HepG2 (cell line): ENCODE results near the gene HPCAL1. TPM values are rescaled to one million over a fixed set of nuclear protein-coding genes. Genes with fewer than 3 reads are reported as not detected.
A peak's percentile ranks its signal among the peaks of the same experiment; 100 is the strongest.

ENCODE experiments used
- DNMT3B ChIP-seq: conservative IDR thresholded peaks from 2 replicates; pipeline ENCODE4 v1.6.1; 2016; ENCODE audit warnings: missing biosample characterization, control low read depth
- EED ChIP-seq: sonication (generic); formaldehyde crosslinking; IDR thresholded peaks from 2 replicates; pipeline ENCODE4 v1.5.0; 2020; ENCODE audit warnings: mild to moderate bottlenecking, missing genetic modification reagents
- EZH2 ChIP-seq: conservative IDR thresholded peaks from 2 replicates; pipeline ENCODE4 v1.6.1; 2012; ENCODE audit warnings: mild to moderate bottlenecking, low read depth, low read length, moderate library complexity
- FOXM1 ChIP-seq: sonication (generic); formaldehyde crosslinking; IDR thresholded peaks from 2 replicates; pipeline ENCODE4 v1.5.0; 2020; ENCODE audit warnings: missing genetic modification reagents
- GFI1 ChIP-seq: sonication (generic); formaldehyde crosslinking; IDR thresholded peaks from 2 replicates; pipeline ENCODE4 v1.5.0; 2020; ENCODE audit warnings: missing genetic modification reagents, mild to moderate bottlenecking, borderline replicate concordance
- HDAC2 ChIP-seq: sonication (generic); formaldehyde crosslinking; IDR thresholded peaks from 2 replicates; pipeline ENCODE4 v1.4.0; 2020; ENCODE audit warnings: missing genetic modification reagents
- MIER3 ChIP-seq: IDR thresholded peaks from 2 replicates; pipeline ENCODE4 v1.6.1; 2016; ENCODE audit warnings: missing compliant biosample characterization, borderline replicate concordance
- MZF1 ChIP-seq: sonication (generic); formaldehyde crosslinking; IDR thresholded peaks from 2 replicates; pipeline ENCODE4 v1.8.1; 2023; ENCODE audit warnings: mild to moderate bottlenecking, missing genetic modification reagents, borderline replicate concordance
- RCOR2 ChIP-seq: IDR thresholded peaks from 2 replicates; pipeline ENCODE4 v1.6.1; 2016; ENCODE audit warnings: missing biosample characterization, missing genetic modification reagents
- THYN1 ChIP-seq: sonication (generic); formaldehyde crosslinking; IDR thresholded peaks from 2 replicates; pipeline ENCODE4 v1.8.1; 2023; ENCODE audit warnings: low read depth, mild to moderate bottlenecking, moderate library complexity, missing genetic modification reagents, borderline replicate concordance
- ZNF333 ChIP-seq: sonication (generic); formaldehyde crosslinking; IDR thresholded peaks from 2 replicates; pipeline ENCODE4 v1.4.0; 2020; ENCODE audit warnings: mild to moderate bottlenecking, missing genetic modification reagents, borderline replicate concordance
- ZNF672 ChIP-seq: sonication (generic); formaldehyde crosslinking; IDR thresholded peaks from 2 replicates; pipeline ENCODE4 v1.8.1; 2022; ENCODE audit warnings: missing genetic modification reagents
- polyA plus RNA-seq, 8 experiments: library from polyadenylated mRNA; depleted of rRNA in 3 of 8; stranded (reverse) in 7 of 8; unstranded in 1 of 8; fragments of >200 nt; fragmentation: Illumina TruSeq in 4 of 8; extraction: Trizol in 4 of 8; gene quantifications; 2 replicates each; pipeline versions ENCODE4 v1.2.1 to v1.2.3, GENCODE V29; 2011 to 2016; ENCODE audit warnings: low read depth in 4 of 8, missing spikeins in 1 of 8, mixed read lengths in 1 of 8; ENCODE audit not compliant: insufficient read depth in 1 of 8
- total RNA-seq, 5 experiments: library from RNA; depleted of rRNA; stranded (reverse); fragments of >200 nt; fragmentation: Illumina TruSeq; extraction: Trizol; gene quantifications; 2 replicates each; pipeline ENCODE4 v1.2.3, GENCODE V29; 2016; ENCODE audit warnings: low read depth in 1 of 5
- TF ChIP-seq, protein P1 (sequence below): sonication (generic); formaldehyde crosslinking; conservative IDR thresholded peaks from 2 replicates; pipeline ENCODE4 v1.4.0; 2020; ENCODE audit warnings: missing genetic modification reagents
- TF ChIP-seq, protein P2 (sequence below): sonication (generic); formaldehyde crosslinking; conservative IDR thresholded peaks from 2 replicates; pipeline ENCODE4 v1.4.0; 2020; ENCODE audit warnings: missing genetic modification reagents
- TF ChIP-seq, protein P3 (sequence below): sonication (generic); formaldehyde crosslinking; IDR thresholded peaks from 2 replicates; pipeline ENCODE4 v1.5.1; 2020; ENCODE audit warnings: missing genetic modification reagents, mild to moderate bottlenecking, borderline replicate concordance
- TF ChIP-seq, protein P4 (sequence below): sonication (generic); formaldehyde crosslinking; IDR thresholded peaks from 2 replicates; pipeline ENCODE4 v1.4.0; 2020; ENCODE audit warnings: missing genetic modification reagents
- TF ChIP-seq, protein P5 (sequence below): sonication (generic); formaldehyde crosslinking; IDR thresholded peaks from 2 replicates; pipeline ENCODE4 v1.5.0; 2020; ENCODE audit warnings: missing genetic modification reagents, mild to moderate bottlenecking, borderline replicate concordance
- TF ChIP-seq, protein P6 (sequence below): IDR thresholded peaks from 2 replicates; pipeline ENCODE4 v1.6.1; 2016; ENCODE audit warnings: missing compliant biosample characterization, missing genetic modification reagents, borderline replicate concordance
- TF ChIP-seq, protein P7 (sequence below): sonication (generic); formaldehyde crosslinking; IDR thresholded peaks from 2 replicates; pipeline ENCODE4 v1.4.0; 2020; ENCODE audit warnings: missing genetic modification reagents
- TF ChIP-seq, protein P8 (sequence below): IDR thresholded peaks from 2 replicates; pipeline ENCODE4 v1.6.1; 2016; ENCODE audit warnings: missing biosample characterization, missing genetic modification reagents, low read depth

Gene HPCAL1
- total and polyA plus RNA-seq, 2 of the 13 experiments (the other 11 are each of a cell fraction or from before 2014, with no cell fraction given) = 29.5 to 29.9 TPM

DNA sequence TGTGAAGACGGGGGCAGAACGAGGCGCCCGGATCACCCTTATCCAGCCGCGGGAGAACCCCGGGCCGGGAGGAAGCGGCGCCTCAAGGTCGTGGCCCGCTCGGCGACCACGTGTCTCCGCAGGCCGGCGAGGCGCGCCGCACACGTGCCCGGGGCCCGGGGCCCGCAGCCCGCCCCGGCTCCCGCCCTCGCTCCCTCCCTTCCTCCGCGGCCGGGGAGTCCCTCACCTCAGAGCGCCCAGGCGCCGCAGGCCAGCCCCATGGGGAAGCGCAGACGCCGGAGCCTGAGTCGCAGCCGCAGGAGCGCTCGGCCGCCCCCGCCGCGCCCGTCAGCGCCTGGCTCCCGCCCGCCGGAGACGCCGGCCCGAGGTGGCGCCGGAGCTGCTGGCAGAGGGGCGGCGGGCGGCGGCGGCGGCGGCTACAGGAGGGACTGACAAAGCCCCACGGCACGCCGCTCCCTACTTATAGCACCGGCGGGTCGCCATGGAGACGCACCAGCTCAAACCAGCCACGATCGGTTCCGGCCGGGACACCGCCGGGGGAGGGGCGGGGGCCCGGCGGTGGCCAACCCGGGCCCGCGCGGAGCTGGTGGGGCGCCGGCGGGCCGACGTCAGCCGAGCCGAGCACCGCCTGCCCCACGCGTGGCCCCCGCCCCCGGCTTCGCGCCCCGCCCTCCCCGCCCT, 145.3 kb downstream of the HPCAL1 start, which contains the start of gene ODC1 (continued):
- TF ChIP-seq EED (CRISPR knock-in tag) (peak; percentile 98), THYN1 (CRISPR knock-in tag) (no peak), MIER3 (no peak), FOXM1 (CRISPR knock-in tag) (no peak), DNMT3B (no peak), HDAC2 (CRISPR knock-in tag) (no peak), ZNF672 (peak; percentile 70; the same call in 1 of the 2 replicates), RCOR2 (CRISPR knock-in tag) (no peak), MZF1 (CRISPR knock-in tag) (no peak), EZH2 (no peak), ZNF333 (CRISPR knock-in tag) (peak; percentile 80; the same call in 1 of the 2 replicates), GFI1 (CRISPR knock-in tag) (peak; percentile 83; the same call in 1 of the 2 replicates)
- TF ChIP-seq, protein P1, sequence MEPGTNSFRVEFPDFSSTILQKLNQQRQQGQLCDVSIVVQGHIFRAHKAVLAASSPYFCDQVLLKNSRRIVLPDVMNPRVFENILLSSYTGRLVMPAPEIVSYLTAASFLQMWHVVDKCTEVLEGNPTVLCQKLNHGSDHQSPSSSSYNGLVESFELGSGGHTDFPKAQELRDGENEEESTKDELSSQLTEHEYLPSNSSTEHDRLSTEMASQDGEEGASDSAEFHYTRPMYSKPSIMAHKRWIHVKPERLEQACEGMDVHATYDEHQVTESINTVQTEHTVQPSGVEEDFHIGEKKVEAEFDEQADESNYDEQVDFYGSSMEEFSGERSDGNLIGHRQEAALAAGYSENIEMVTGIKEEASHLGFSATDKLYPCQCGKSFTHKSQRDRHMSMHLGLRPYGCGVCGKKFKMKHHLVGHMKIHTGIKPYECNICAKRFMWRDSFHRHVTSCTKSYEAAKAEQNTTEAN (CRISPR knock-in tag) = peak; percentile 98
- TF ChIP-seq, protein P2, sequence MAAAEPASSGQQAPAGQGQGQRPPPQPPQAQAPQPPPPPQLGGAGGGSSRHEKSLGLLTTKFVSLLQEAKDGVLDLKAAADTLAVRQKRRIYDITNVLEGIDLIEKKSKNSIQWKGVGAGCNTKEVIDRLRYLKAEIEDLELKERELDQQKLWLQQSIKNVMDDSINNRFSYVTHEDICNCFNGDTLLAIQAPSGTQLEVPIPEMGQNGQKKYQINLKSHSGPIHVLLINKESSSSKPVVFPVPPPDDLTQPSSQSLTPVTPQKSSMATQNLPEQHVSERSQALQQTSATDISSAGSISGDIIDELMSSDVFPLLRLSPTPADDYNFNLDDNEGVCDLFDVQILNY (CRISPR knock-in tag) = peak; percentile 26
- TF ChIP-seq, protein P3, sequence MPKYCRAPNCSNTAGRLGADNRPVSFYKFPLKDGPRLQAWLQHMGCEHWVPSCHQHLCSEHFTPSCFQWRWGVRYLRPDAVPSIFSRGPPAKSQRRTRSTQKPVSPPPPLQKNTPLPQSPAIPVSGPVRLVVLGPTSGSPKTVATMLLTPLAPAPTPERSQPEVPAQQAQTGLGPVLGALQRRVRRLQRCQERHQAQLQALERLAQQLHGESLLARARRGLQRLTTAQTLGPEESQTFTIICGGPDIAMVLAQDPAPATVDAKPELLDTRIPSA (CRISPR knock-in tag) = 0 out of 2 replicates have a peak, but pooled peaks have one; percentile 71
- TF ChIP-seq, protein P4, sequence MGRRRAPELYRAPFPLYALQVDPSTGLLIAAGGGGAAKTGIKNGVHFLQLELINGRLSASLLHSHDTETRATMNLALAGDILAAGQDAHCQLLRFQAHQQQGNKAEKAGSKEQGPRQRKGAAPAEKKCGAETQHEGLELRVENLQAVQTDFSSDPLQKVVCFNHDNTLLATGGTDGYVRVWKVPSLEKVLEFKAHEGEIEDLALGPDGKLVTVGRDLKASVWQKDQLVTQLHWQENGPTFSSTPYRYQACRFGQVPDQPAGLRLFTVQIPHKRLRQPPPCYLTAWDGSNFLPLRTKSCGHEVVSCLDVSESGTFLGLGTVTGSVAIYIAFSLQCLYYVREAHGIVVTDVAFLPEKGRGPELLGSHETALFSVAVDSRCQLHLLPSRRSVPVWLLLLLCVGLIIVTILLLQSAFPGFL (CRISPR knock-in tag) = no peak
- TF ChIP-seq, protein P5, sequence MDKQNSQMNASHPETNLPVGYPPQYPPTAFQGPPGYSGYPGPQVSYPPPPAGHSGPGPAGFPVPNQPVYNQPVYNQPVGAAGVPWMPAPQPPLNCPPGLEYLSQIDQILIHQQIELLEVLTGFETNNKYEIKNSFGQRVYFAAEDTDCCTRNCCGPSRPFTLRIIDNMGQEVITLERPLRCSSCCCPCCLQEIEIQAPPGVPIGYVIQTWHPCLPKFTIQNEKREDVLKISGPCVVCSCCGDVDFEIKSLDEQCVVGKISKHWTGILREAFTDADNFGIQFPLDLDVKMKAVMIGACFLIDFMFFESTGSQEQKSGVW (CRISPR knock-in tag) = no peak
- TF ChIP-seq, protein P6, sequence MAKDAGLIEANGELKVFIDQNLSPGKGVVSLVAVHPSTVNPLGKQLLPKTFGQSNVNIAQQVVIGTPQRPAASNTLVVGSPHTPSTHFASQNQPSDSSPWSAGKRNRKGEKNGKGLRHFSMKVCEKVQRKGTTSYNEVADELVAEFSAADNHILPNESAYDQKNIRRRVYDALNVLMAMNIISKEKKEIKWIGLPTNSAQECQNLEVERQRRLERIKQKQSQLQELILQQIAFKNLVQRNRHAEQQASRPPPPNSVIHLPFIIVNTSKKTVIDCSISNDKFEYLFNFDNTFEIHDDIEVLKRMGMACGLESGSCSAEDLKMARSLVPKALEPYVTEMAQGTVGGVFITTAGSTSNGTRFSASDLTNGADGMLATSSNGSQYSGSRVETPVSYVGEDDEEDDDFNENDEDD (CRISPR knock-in tag) = peak; percentile 97
- TF ChIP-seq, protein P7, sequence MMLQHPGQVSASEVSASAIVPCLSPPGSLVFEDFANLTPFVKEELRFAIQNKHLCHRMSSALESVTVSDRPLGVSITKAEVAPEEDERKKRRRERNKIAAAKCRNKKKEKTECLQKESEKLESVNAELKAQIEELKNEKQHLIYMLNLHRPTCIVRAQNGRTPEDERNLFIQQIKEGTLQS (CRISPR knock-in tag) = no peak
- TF ChIP-seq, protein P8, sequence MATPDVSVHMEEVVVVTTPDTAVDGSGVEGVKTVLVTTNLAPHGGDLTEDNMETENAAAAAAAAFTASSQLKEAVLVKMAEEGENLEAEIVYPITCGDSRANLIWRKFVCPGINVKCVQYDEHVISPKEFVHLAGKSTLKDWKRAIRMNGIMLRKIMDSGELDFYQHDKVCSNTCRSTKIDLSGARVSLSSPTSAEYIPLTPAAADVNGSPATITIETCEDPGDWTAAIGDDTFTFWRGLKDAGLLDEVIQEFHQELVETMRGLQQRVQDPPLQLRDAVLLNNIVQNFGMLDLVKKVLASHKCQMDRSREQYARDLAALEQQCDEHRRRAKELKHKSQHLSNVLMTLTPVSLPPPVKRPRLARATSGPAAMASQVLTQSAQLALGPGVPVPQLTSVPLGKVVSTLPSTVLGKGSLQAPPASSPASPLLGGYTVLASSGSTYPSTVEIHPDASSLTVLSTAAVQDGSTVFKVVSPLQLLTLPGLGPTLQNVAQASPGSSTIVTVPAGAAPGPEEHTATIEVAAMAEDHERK = no peak
